Skeletal muscle cell (primary cell): Measurements from ENCODE around the gene ZBTB5.
"Not testable (repeated sequence)": the region's sequence is repeated elsewhere in the genome, so short reads cannot be mapped to it uniquely, and the experiment has no call there.

Experiments
- DNase-seq: peaks from one replicate; pipeline ENCODE4 v3.0.0-alpha.2; 2010; ENCODE audit warnings: low read depth
- H3K4me3 ChIP-seq: 2 replicates; pipeline ENCODE4 v1.5.1; 2011; ENCODE audit warnings: low read depth, mild to moderate bottlenecking, control low read depth, low read length, moderate library complexity

The ZBTB5 gene

DNA sequence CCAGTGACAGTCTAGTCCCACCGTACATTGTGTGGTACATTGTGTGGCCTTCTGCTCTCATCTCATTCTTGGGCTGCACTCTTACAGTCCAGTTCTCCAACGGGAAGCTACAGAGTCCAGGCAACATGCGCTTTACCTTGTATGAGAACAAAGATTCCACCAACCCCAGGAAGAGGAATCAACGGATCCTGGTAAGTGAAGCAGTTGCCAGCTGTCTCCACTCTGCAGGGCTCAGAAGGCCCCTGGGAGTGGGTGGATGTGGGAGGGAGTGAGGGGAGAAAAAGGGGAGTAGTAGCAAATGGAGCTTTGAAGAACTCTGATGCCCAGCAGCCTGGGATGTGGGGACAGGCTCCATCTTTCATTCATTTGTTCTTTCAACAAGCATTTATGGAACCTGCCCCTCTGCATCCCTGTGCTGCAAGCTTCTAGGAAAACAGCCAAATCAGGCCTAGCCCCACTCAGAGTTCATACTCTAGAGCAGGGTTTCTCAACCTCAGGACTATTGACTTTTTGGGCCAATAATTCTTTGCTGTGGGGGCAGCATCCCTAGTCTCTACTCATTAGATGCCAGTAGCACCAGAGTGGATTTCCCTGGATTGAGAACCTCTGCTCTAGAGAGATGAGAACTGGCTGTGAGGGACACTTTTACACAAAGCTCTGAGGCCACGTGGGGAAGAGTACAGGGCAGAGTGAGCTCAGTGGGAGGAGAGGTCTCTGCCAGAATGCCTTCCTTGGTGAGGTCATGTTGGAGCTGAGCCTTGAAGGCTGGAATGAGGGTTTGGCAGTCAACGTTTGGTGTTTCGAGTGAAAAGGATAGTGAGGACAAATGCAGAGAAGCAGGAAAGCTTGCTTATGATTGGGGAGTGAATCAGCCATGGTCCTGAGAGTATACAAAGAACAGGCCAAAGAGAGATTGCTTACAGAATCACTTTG lies 21.6 kb upstream of the ZBTB5 start:
- peak overlapping the region; percentile 92 for H3K4me3 ChIP-seq
- peak; percentile 92 for DNase-seq

DNA sequence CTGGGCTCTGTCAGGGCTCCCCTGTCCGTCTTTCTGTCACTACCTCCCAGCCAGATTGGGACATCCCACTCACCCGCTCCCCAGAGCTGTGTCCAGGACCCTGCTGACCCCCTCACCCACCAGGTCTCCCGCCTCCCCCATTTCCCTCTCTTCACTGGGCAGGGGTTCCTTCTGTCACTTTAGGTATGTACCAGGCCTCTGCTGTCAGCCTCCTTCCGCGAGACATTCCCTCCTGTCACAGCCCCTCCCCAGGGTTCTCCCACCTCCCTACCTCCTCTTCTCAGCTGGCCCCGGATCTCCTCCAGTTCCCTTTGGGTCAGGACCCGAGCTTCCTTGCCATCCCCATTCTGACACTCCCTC lies 21.0 kb upstream of the ZBTB5 start:
- DNase-seq: no peak
- peak overlapping the region; percentile 92 for H3K4me3 ChIP-seq

- DNase-seq: peak; percentile 72
- peak within 1 kb of the TSS; percentile 92 for H3K4me3 ChIP-seq
Observed at GRCh38 chr9:37485389-37486255, 20.4 kb upstream of the ZBTB5 start, which contains the start of gene POLR1E. POLR1E (plus strand) TSS chr9:37485948; CDS start chr9:37486048, 100 bp downstream.

DNA sequence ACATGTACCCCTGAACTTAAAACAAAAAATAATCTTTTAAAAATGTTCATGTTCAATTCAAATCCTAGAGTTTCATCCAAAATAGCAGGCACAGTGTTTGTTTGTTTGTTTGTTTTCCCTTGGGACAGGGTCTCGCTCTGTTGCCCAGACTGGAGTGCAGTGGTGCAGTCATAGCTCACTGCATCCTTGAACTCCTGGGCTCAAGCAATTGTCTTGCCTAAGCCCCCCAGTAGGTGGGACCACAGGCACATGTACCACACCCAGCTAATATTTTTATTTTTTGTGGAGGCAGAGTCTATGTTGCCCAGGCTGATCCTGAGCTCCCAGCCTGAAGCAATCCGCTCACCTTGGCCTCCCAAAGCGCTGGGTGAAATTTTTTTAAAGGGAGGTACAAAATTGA lies 15.5 kb upstream of the ZBTB5 start:
- no peak overlapping the region for H3K4me3 ChIP-seq
- no peak for DNase-seq

GRCh38 chr9:37477987-37478619 lies 12.9 kb upstream of the ZBTB5 start:
- H3K4me3 ChIP-seq, DNase-seq: not testable (repeated sequence)

DNA sequence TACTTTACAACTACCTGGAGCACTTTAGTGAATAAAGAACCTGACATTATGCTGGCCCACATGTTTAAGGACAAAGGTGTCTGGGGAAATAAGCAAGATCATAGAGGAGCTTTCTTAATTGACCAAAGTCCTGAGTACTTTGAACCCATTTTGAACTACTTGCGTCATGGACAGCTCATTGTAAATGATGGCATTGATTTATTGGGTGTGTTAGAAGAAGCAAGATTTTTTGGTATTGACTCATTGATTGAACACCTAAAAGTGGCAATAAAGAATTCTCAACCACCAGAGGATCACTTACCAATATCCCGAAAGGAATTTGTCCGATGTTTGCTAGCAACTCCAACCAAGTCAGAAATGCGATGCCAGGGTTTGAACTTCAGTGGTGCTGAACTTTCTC lies 12.2 kb upstream of the ZBTB5 start:
- H3K4me3 ChIP-seq, DNase-seq: not testable (repeated sequence)

GRCh38 chr9:37476930-37477329 lies 11.7 kb upstream of the ZBTB5 start:
- no peak for DNase-seq
- H3K4me3 ChIP-seq: no peak overlapping the region

GRCh38 chr9:37474438-37474837 lies 9.2 kb upstream of the ZBTB5 start:
- no peak overlapping the region for H3K4me3 ChIP-seq

GRCh38 chr9:37473982-37474381 lies 8.7 kb upstream of the ZBTB5 start:
- not testable (repeated sequence) for DNase-seq

More at GRCh38 chr9:37474438-37474837, 9.2 kb upstream of the ZBTB5 start:
- DNase-seq: no peak

DNA sequence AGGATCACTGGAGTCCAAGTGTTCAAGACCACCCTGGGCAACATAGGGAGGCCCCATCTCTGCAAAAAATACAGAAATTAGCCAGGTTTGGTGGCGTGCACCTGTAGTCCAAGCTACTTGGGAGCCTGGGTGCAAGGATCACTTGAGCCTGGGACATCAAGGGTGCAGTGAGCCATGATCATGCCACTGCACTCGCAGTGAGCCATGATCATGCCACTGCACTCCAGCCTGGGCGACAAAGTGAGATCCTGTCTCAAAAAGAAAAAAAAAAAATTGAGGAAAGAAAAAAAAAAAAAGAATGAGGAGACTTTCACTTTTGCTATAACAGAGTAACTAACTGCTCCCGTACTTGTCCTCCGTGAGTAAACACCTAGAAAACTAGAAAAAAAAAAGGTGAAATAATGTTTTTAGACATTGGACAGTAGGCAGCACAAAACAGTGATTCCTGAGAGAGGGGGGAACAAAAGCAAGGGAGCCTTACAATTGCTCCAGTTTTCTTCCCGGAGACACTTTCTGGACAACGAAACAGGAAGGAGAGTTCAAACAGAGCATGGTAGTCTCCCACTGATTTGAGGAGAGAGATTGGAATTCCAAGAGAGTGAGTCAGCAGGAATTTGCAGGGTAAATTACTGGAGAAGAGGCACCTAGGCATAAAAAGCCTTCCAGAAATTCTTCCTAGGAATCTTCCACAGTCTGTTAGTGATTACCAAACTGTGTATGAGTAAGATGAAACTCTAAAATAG lies 6.9 kb upstream of the ZBTB5 start:
- peak overlapping the region; percentile 37 for H3K4me3 ChIP-seq
- peak; percentile 73 for DNase-seq

More at GRCh38 chr9:37473982-37474381, 8.7 kb upstream of the ZBTB5 start:
- not testable (repeated sequence) for H3K4me3 ChIP-seq

DNA sequence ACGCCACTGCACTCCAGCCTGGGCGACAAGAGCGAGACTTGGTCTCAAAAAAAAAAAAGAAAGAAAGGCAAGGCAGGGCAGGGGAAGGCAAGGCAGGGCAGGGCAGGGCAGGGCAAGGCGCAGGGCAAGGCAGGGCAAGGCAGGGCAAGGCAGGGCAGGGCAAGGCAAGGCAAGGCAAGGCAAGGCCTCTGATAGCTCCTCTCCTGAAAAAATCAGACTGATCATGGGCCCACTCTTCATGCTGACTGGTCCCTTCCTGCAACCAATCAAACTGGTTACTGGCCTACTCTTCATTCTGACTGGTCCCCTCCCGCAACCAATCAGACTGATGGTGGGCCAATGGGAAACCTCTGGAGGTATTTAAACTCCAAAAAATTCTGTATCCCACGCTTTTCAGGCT lies 3.4 kb upstream of the ZBTB5 start:
- no peak for DNase-seq
- no peak overlapping the region for H3K4me3 ChIP-seq

- not testable (repeated sequence) for H3K4me3 ChIP-seq, DNase-seq
Observed at GRCh38 chr9:37467530-37467929, 2.3 kb upstream of the ZBTB5 start.

DNA sequence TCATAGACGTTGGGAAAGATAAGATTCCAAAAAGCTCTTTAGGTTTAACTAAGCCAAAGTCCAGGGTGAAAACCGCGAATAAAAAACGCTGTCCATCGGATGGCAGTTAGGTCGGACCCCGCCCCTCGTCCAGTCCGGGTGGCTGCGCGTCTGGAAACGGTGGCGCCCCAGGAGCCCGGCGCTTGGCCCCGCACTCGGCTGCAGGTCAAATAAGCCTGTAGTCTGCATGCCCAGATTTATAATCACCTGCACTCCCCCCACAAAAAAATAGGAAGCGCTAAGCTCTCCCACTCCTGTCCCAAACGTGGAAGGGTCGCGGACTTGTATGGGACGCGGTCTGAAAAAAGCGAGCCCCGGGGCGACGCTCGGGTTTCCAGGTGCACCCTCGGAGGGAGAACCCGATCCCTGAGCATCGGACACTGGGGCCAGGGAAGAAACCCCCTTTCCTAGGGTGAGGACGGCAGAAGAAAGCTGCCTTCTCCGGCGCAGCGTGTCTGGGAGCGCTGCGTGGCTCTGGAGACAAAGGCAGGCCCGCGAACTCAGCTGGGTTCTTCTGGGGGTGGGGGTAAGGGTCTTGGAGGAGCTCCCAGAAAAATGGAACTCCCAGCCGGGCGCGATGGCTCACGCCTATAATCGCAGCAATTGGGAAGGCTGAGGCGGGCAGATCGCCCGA lies 923 bp upstream of the ZBTB5 start:
- DNase-seq: peak; percentile 40
- peak overlapping the region; percentile 94 for H3K4me3 ChIP-seq

DNA sequence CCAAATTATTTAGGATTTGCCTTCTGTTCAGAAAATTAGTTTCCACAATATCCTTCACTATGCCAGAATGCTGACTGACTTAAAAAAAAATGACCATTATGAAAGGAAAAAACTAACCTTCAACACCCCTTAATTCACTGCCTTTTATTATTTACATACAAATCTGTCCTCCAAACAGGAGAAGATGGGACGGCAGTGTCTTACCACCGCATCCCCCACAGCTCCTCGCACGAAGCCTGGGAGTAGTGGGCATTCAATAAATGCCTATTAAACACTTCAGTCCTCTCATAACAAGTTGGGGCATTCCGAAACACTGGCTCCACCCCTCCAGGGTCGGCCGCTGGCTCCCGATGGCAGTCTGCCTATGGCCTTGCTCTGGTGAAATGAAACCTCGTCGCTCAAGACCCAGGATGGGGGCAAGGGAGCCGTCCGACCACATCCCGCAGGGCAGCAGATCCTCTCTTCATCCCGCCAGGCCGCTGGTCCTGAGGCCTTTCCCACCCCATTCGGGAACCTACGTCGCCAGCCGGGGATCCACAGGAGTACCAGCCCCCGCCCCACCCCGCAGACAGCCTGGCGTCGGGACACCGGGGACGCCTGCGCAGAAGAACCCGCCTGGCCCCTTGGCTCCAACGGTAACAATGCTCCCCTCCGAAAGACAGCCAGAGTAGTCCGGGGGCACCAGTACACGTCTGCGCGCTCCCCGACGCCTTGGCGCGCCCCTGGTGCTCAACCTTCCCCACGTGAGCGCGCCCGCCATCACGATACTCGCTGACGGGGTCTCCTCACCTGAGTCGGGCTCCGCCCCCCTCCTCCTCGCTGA lies 613 bp downstream of the ZBTB5 start:
- peak; percentile 14 for DNase-seq
- peak overlapping the region; percentile 94 for H3K4me3 ChIP-seq

DNA sequence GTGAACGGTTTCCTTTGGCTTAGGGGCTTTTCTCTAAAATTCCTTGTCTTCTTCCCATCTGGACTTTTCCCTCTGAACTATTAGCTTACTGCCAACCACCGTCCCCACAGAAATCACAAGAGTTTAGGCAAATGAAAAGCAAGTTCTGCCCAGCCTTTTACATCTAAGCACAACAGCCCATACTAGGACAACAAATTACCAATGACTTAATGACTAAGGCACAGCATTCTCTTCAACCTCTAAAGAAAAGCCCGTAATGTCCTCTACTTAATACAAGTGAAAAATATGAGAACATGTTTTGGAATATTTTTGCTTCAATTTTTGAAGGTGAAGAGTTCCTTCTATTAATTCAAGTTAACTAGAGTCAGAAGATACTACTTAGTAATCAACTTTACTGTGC lies 1.2 kb downstream of the ZBTB5 start:
- H3K4me3 ChIP-seq: peak overlapping the region; percentile 94
- DNase-seq: no peak

GRCh38 chr9:37456817-37457216 lies 8.4 kb downstream of the ZBTB5 start:
- H3K4me3 ChIP-seq: no peak overlapping the region
- no peak for DNase-seq

GRCh38 chr9:37455884-37456647 lies 9.2 kb downstream of the ZBTB5 start:
- no peak overlapping the region for H3K4me3 ChIP-seq
- no peak for DNase-seq
